DMS153 (cell line): ENCODE measurements around the gene GDPD1.
A peak's percentile ranks its signal among the peaks of the same experiment; 100 is the strongest.
"Not testable (repeated sequence)": the region's sequence is repeated elsewhere in the genome, so short reads cannot be mapped to it uniquely, and the experiment has no call there.

Experiments used
- DNase-seq: peaks from one replicate; lab custom pipeline; 2025; lab: John Stamatoyannopoulos, UW

The GDPD1 gene

DNA sequence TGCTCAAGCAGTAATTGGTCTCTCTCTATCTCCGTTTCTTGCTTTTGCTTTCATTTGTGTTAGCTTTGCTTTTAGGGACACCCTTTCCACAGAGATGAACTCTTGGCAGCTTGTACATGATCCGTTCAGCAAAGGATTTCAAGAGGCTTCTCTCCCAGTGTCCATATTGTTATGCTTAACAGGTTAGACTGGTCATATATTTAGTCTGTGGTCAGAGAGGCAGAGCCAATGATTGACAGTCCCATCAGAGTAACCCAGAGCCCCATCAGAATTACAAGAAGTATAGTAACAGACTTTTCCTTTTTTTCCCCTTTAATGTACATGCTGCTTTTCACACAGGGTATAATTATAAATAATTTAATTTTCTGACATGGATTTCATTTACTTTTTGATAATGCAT is 34.4 kb downstream of the GDPD1 start:
- no peak for DNase-seq

DNA sequence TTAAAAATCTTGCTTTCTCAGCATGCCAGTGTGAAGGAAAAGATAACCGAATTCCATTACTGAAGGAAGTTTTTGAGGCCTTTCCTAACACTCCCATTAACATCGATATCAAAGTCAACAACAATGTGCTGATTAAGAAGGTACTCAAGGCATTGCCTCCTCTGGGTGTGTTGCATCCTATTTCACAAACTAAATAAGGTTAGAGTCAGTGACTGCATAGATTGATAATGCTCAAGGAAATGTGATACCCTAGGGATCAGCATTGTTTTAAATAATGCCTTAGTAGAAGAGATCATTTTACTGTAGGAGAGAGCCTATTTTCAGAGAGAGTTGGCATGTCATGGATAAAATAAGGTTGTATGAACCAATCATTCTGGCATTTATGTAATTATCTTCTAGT is 36.8 kb downstream of the GDPD1 start:
- DNase-seq = no peak

DNA sequence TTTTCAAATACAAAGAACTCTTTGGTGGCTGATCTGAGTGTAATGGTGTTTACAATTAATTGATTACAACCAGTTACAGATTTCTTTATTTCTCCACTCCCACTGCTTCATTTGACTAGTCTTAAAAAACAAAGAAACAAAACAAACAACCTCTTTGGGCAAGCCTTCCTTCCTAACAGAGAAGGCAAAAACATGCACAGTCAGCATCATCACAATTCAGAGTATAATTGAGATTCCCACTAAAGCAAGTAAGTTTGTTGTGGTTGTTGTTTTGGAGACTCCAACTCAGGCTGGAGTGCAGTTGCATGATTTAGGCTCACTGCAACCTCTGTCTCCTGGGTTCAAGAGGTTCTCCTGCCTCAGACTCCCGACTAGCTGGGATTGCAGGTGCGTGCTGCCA is 40.4 kb downstream of the GDPD1 start:
- DNase-seq = no peak

GRCh38 chr17:59266745-59267144 is 46.4 kb downstream of the GDPD1 start:
- DNase-seq = no peak

GRCh38 chr17:59267776-59268175 is 47.5 kb downstream of the GDPD1 start:
- no peak for DNase-seq

DNA sequence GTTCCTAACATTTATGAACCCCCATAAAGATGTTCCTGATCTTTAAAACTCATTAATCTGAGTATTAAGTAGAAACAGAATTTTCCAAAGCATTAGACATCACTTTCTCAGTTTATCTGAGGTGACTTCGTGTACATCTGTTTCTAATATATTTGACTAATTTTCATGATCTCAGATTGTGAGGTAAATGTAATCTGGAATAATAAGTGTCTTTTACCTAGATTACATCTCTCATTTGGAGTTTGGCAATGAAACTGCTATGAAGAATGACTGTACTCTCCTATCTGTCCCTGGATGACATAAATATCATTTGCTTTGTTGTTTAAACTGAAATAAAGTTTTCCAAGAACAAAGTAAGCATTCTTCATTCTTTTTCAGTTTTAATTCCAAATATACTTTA is 55.3 kb downstream of the GDPD1 start:
- no peak for DNase-seq

- no peak for DNase-seq
Measured at GRCh38 chr17:59277031-59277430, 56.7 kb downstream of the GDPD1 start.

DNA sequence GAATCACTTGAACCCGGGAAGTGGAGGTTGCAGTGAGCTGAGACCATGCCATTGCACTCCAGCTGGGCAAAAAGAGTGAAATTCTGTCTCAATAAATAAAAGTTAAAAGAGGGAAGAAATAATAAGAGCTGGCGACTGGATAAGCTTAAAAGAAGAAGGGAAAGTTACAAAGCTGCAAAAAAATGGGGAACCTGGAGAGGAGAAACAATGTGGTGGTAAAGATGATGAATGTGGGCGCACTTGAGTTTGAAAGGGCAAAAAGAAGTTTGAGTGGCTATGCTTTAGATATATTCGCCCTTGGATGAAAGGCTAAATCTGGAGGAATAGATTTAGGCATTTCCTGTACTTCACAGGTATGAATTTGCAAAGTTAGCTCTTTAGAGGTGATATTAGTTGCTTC is 58.1 kb downstream of the GDPD1 start:
- no peak for DNase-seq

- DNase-seq = no peak
Measured at GRCh38 chr17:59284317-59284716, 64.0 kb downstream of the GDPD1 start.

DNA sequence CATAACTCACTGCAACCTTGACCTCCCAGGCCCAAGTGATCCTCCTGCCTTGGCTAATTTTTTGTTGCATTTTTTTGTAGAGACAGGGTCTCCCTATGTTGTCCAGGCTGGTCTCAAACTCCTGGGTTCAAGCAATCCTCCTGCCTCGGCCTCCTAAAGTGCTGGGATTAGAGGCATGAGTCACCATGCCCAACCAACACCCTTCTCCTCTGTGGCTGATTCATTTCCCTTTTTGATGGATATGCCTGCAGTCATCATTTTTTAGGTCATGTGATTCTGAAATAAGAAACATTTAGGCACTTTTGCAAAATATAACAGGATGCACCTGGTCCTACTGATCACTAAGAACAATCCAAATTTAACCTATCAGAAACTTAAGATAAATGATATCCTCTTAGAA is 67.1 kb downstream of the GDPD1 start:
- DNase-seq = no peak

- DNase-seq = no peak
Measured at GRCh38 chr17:59287891-59288290, 67.6 kb downstream of the GDPD1 start.

GRCh38 chr17:59289981-59290301 is 69.6 kb downstream of the GDPD1 start:
- DNase-seq = no peak

DNA sequence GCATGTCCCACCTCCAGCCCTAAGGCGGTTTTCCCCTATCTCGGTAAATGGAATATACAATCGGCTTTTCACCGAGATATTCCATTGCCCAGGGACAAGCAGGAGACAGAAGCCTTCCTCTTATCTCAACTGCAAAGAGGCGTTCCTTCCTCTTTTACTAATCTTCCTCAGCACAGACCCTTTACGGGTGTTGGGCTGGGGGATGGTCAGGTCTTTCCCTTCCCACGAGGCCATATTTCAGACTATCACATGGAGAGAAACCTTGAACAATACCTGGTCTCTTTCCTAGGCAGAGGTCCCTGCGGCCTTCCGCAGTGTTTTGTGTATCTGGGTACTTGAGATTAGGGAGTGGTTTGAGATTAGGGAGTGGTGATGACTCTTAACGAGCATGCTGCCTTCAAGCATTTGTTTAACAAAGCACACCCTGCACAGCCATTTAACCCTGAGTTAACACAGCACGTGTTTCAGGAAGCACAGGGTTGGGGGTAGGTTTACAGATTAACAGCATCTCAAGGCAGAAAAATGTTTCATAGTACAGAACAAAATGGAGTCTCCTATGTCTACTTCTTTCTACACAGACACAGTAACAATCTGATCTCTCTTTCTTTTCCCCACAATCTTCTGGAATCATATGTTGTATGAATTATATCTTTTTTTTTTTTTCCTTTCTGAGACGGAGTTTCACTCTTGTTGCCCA is 70.1 kb downstream of the GDPD1 start:
- DNase-seq = peak; percentile 58

- no peak for DNase-seq
Measured at GRCh38 chr17:59292174-59292523, 71.8 kb downstream of the GDPD1 start.

DNA sequence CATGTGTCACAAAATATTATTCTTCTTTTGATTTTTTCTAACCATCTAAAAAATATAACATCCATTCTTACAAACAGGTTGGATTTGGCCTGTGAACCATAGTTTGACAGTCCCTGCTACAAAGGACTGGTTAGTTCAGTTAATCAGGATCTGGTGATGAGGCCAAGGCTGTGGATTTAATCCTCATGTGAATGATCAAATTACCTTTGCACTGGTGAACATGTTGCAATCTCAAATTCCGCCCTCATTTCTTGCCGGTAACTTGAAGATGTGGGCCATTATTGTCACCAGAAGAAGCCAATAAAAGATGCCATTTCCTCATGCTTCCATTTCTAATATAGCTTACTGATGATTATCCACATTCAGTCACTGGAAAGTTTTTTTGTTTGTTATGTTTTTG is 75.9 kb downstream of the GDPD1 start:
- DNase-seq = no peak

DNA sequence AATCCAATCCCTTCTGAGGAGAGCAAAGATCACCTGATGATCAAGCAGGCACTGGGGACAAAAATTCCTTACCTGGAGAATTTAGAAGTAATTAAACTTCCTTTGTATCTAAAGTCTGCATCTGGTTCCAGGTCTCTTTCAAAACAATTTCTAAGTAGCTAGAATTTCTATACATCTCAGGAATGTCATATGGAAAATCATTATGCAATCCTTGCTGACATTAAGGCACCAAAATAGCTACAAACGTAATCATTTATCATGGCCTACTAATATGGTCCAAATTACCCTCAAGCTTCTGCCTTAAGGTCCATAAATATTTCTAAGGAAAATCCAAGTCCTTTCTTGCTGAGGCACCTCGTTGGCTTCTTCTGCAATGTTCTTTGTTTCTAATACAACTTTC is 78.2 kb downstream of the GDPD1 start:
- no peak for DNase-seq

DNA sequence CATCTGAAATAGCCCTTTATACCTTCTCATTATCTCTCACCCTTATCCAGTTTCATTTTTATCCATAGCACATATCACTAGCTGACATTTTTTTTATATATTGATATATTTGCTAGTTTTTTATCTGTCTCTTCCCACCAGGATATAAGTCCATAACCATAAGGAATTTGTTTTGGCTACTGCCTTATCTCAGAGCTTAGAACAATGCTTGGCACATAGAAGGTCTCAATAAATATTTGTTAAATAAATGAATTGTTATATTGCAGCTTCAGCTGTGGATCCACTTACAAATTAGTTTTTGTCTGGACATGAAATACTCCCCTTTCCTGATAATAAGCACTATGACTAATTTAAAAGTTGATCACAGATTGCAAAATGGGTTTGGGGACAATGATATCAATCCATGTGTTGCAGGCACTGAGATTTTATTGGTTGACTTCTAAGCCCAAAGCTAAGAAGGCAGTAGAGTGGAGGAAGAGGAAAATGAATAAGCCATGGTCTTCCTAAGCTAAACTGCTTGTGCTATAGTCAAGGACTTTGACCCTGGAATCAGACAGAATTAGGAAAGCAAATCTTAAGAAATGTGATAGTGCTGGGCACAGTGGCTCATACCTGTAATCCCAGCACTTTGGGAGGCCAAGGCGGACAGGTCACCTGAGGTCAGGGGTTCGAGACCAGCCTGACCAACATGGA is 79.2 kb downstream of the GDPD1 start:
- no peak for DNase-seq

- DNase-seq = no peak
Measured at GRCh38 chr17:59300941-59301340, 80.6 kb downstream of the GDPD1 start.

DNA sequence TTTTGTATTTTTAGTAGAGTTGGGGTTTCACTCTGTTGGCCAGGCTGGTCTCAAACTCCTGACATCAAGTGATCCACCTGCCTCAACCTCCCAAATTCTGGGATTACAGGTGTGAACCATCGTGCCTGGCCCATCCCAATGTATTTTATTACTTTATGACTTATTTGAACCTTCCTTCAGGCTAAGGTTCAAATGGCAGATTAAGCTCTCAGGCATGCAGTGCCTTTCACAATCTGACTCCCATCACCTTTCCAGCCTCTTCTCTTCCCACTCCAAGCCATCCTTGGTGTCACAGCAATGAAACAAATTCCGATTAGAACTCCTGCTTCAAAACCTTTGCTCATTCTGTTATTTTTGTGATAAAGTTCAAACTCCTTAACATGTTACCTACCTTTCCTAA is 84.5 kb downstream of the GDPD1 start:
- DNase-seq = no peak

- no peak for DNase-seq
Measured at GRCh38 chr17:59310263-59310920, 90.1 kb downstream of the GDPD1 start.

GRCh38 chr17:59311051-59311468 is 90.7 kb downstream of the GDPD1 start:
- peak; percentile 60 for DNase-seq

GRCh38 chr17:59311521-59311920 is 91.2 kb downstream of the GDPD1 start:
- not testable (repeated sequence) for DNase-seq

GRCh38 chr17:59315866-59316265 is 95.6 kb downstream of the GDPD1 start:
- DNase-seq = no peak
